Left forelimb (tissue), 1 donor: ENCODE results near the gene LLGL1.

ENCODE experiments used
- DNase-seq: peaks from one replicate; pipeline ENCODE4 v3.0.0-alpha.2; 2018; ENCODE audit warnings: low spot score

The LLGL1 gene

GRCh38 chr17:18230288-18231141, 5.1 kb downstream of the LLGL1 start:
- no peak for DNase-seq

DNA sequence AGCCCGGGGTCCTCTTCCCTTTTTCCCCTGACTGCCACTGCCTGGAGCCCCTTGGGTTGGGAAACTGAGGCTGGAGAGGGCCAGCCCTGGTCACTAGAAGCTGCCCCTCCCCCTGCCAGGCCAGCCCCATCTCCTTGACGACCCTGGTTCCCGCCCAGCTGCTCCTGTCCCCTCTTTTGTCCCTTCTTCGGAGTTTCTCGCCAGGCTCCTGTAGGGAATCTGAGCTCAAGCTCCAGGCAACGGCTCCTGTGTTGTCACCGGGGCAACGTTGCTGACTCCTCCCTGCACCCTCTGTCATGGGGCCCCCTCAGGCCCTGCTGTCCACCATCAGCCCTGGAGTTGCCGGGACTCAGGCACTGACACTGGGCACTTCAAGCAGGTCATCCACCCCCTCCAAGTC, 5.7 kb downstream of the LLGL1 start:
- DNase-seq, result no peak

GRCh38 chr17:18233803-18234518, 8.5 kb downstream of the LLGL1 start:
- DNase-seq, result no peak

DNA sequence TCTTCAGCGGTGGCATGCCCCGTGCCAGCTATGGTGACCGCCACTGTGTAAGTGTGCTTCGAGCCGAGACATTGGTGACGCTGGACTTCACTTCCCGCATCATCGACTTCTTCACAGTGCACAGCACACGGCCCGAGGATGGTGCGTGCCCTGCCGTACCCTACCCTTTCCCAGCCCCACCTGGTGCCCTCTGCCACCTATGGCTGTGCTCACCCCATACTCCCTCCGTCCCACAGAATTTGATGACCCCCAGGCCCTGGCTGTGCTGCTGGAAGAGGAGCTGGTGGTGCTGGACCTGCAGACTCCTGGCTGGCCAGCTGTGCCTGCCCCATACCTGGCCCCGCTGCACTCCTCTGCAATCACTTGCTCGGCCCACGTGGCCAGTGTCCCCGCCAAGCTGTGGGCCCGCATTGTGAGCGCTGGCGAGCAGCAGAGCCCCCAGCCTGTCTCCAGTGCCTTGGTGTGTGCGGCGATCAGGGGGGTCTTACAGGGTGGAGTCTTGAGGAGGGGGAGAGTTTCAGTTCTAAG, 9.5 kb downstream of the LLGL1 start:
- DNase-seq, result no peak

- no peak for DNase-seq
Measured at GRCh38 chr17:18235743-18236256, 10.4 kb downstream of the LLGL1 start.

GRCh38 chr17:18236494-18236893, 11.1 kb downstream of the LLGL1 start:
- no peak for DNase-seq

DNA sequence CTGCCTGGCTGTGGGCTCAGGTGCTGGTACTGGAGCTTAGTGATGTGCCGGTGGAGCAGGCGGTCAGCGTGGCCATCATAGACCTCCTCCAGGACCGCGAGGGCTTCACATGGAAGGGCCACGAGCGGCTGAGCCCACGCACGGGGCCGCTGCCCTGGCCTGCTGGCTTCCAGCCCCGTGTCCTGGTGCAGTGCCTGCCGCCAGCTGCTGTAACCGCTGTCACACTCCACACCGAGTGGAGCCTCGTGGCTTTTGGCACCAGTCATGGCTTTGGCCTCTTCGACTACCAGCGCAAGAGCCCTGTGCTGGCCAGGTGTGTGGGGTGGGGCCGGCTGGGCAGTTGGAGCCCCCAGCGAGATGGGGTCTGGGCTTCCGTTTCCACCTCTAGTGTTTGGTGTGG, 12.0 kb downstream of the LLGL1 start:
- DNase-seq, result no peak

DNA sequence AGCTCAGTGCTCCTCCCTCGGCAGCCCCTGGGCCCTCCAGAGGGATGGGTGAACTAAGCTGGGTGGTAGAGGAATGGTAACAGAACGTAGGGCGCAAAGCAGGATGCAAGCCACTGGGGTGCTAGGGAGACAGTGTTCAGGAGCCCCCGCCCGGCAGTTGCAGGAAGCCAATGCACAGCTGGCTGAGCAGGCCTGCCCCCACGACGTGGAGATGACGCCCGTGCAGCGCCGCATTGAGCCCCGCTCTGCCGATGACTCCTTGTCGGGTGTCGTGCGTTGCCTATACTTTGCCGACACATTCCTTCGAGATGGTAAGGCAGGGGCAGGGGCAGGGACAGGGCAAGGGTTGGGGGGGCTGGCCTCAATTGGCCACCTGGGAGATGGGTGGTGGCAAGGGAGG, 12.9 kb downstream of the LLGL1 start:
- DNase-seq, result no peak

GRCh38 chr17:18240449-18240848, 15.0 kb downstream of the LLGL1 start:
- no peak for DNase-seq

- DNase-seq, result no peak
Measured at GRCh38 chr17:18241229-18241871, 15.9 kb downstream of the LLGL1 start.

GRCh38 chr17:18245038-18245776, 19.8 kb downstream of the LLGL1 start:
- DNase-seq, result no peak

GRCh38 chr17:18246109-18246725, 20.8 kb downstream of the LLGL1 start:
- no peak for DNase-seq

DNA sequence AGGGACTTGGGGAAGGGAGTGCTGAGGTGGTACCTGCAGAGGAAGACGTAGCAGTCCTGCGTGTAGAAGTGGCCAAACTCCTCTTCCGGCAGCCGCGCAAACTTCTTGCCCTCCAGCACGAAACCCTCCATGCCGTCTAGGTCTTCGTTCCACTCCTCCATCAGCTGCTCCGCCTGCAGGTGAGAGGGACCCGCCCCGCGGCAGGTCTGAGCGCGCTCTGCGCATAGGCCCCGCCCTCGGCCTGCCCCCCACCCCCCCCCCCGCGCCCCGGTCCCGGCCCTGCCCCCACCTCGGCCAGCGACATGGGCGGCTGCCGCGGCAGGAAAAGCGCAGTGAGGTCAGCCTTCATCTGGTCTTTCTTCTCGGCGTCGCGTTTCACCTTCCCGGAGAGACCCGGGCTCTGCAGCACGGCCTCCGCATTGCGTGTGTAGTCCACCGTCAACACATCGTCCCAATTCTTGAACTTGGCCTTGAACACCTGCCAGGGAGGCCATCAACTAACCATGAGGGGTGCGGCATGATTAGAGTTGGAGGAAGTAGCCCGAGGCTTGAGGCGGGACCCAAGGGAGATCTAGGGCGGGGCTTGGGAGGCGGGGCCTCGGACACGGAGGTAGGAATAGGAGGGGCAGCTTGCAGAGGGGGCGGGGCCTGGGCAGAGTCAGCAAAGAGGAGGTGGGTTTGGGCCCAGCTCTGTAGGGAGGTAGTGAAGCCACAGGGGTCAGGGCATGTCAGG, 21.6 kb downstream of the LLGL1 start:
- DNase-seq, result no peak

DNA sequence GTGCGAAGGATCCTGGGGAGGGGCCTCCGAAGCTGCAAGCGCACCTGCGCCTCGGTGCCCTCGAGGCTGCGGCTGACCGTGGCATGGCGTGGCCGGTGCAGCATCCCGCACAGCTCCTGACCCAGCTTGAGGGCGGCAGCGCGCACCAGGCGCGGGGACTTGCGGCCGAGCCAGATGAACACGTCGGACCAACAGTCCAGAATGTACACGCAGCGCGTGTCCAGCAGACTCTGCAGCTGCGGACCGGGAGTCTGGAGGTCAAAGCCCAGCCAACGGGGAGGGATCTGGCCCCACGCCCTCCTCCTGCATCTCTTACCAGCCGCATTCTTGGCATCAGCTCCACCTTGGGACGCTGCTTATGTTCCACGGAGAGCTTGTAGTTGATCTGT, 22.2 kb downstream of the LLGL1 start:
- no peak for DNase-seq

GRCh38 chr17:18248300-18248731, 22.9 kb downstream of the LLGL1 start:
- peak; percentile 85 for DNase-seq

GRCh38 chr17:18248811-18249210, 23.4 kb downstream of the LLGL1 start:
- DNase-seq, result no peak

GRCh38 chr17:18250259-18250658, 24.8 kb downstream of the LLGL1 start:
- no peak for DNase-seq

GRCh38 chr17:18250708-18251107, 25.3 kb downstream of the LLGL1 start:
- no peak for DNase-seq

- no peak for DNase-seq
Measured at GRCh38 chr17:18251204-18251603, 25.8 kb downstream of the LLGL1 start.

- DNase-seq, result no peak
Measured at GRCh38 chr17:18252160-18252559, 26.7 kb downstream of the LLGL1 start.
